H1 (cell line): ENCODE results near the gene FKBP1B. TPM values are rescaled to one million over a fixed set of nuclear protein-coding genes. Genes with fewer than 3 reads are reported as not detected.

Source experiments
- CTCF ChIA-PET: fragments of 300-600 bp; sonication (Branson Sonifier 250); formaldehyde crosslinking; loops from one replicate; lab custom pipeline; 2021; ENCODE audit not compliant: partially characterized antibody; lab: Charles Lee
- POLR2A ChIA-PET: fragments of 300-600 bp; sonication (Branson Sonifier 250); formaldehyde crosslinking; loops from one replicate; lab custom pipeline; 2021; ENCODE audit warnings: inconsistent platforms; ENCODE audit not compliant: partially characterized antibody; lab: Charles Lee
- DNase-seq, 2 experiments: peaks; one replicate each; pipeline versions ENCODE4 v3.0.0 to v3.0.0-alpha.2; 2010 to 2022; ENCODE audit warnings: low spot score in 2 of 2, low read depth in 1 of 2, mixed read lengths in 1 of 2
- FAIRE-seq: peaks from 2 replicates; lab custom pipeline; 2011; peaks lifted over from hg19 to GRCh38; lab: Jason Lieb, UNC
- H2AFZ ChIP-seq: 2 replicates; pipeline ENCODE4 v1.8.1; 2012; ENCODE audit warnings: low read length, inconsistent platforms
- H2AK5ac ChIP-seq: 2 replicates; pipeline ENCODE4 v1.6.1; 2013; ENCODE audit warnings: low read depth, low read length
- H2BK120ac ChIP-seq: replicated peaks from 2 replicates; pipeline ENCODE3; 2013; ENCODE audit warnings: low read depth, low read length, inconsistent platforms
- H2BK12ac ChIP-seq: 2 replicates; pipeline ENCODE4 v1.6.1; 2013; ENCODE audit warnings: low read depth, low read length
- H2BK15ac ChIP-seq: 2 replicates; pipeline ENCODE4 v1.6.1; 2013; ENCODE audit warnings: low read length
- H2BK20ac ChIP-seq: 2 replicates; pipeline ENCODE4 v1.6.1; 2013; ENCODE audit warnings: low read length
- H2BK5ac ChIP-seq: 2 replicates; pipeline ENCODE4 v1.6.1; 2013; ENCODE audit warnings: low read depth, low read length
- H3K14ac ChIP-seq: 2 replicates; pipeline ENCODE4 v1.6.1; 2013; ENCODE audit warnings: inconsistent platforms; ENCODE audit not compliant: insufficient read length
- H3K18ac ChIP-seq: 2 replicates; pipeline ENCODE4 v1.6.1; 2013; ENCODE audit warnings: low read length; ENCODE audit errors: extremely low read depth
- H3K23ac ChIP-seq: 2 replicates; pipeline ENCODE4 v1.6.1; 2013; ENCODE audit warnings: inconsistent platforms; ENCODE audit not compliant: insufficient read length
- H3K23me2 ChIP-seq: 2 replicates; pipeline ENCODE4 v1.6.1; 2013; ENCODE audit warnings: low read depth, low read length
- H3K27ac ChIP-seq: 2 replicates; pipeline ENCODE4 v1.6.1; 2011; ENCODE audit warnings: low read depth, low read length, inconsistent platforms
- H3K27me3 ChIP-seq, 4 experiments: replicated peaks in 1 of 4; 1 replicate in 1 of 4; 2 replicates in 3 of 4; pipeline versions ENCODE4 v1.6.1 to v1.8.1; 2011 to 2013; ENCODE audit warnings: low read length in 3 of 4, mild to moderate bottlenecking in 3 of 4, inconsistent platforms in 2 of 4, mixed read lengths in 2 of 4, moderate library complexity in 1 of 4; ENCODE audit not compliant: control insufficient read depth in 3 of 4, insufficient read depth in 3 of 4; ENCODE audit errors: extremely low read depth in 1 of 4
- H3K36me3 ChIP-seq, 4 experiments: 2 replicates each; pipeline versions ENCODE4 v1.6.1 to v1.8.1; 2011 to 2013; ENCODE audit warnings: mild to moderate bottlenecking in 4 of 4, low read length in 3 of 4, moderate library complexity in 2 of 4, control low read depth in 1 of 4, inconsistent platforms in 1 of 4; ENCODE audit not compliant: insufficient read depth in 4 of 4, control insufficient read depth in 2 of 4
- H3K4ac ChIP-seq: replicated peaks from 2 replicates; pipeline ENCODE3; 2013; ENCODE audit warnings: low read length, low read depth, mixed read lengths, inconsistent platforms; ENCODE audit not compliant: insufficient read length
- H3K4me1 ChIP-seq, 4 experiments: replicated peaks in 1 of 4; 1 replicate in 1 of 4; 2 replicates in 3 of 4; pipeline versions ENCODE4 v1.6.1 to v1.8.1; 2011 to 2013; ENCODE audit warnings: low read length in 3 of 4, inconsistent platforms in 2 of 4, mixed read lengths in 1 of 4; ENCODE audit not compliant: insufficient read depth in 4 of 4, control insufficient read depth in 3 of 4
- H3K4me2 ChIP-seq, 2 experiments: 2 replicates each; pipeline versions ENCODE4 v1.6.1 to v1.8.1; 2011 to 2013; ENCODE audit warnings: low read depth in 2 of 2, low read length in 2 of 2, control low read depth in 1 of 2, inconsistent platforms in 1 of 2, mild to moderate bottlenecking in 1 of 2; ENCODE audit not compliant: insufficient read depth in 1 of 2
- H3K4me3 ChIP-seq, 4 experiments: fragments of 200-600, 300-600 bp in 1 of 4; sonication (generic), shearing (Covaris generic), sonication (Bioruptor Twin) in 1 of 4; 2 replicates each; pipeline versions ENCODE4 v1.5.1 to v1.8.1; 2011 to 2016; ENCODE audit warnings: low read length in 4 of 4, low read depth in 3 of 4, control low read depth in 2 of 4, inconsistent platforms in 2 of 4, mild to moderate bottlenecking in 2 of 4, mixed read lengths in 1 of 4, moderate library complexity in 1 of 4; ENCODE audit not compliant: insufficient read depth in 2 of 4; ENCODE audit errors: extremely low read depth in 1 of 4
- H3K56ac ChIP-seq: replicated peaks from 2 replicates; pipeline ENCODE3; 2013; ENCODE audit warnings: low read depth, mild to moderate bottlenecking, mixed read lengths, low read length, inconsistent platforms; ENCODE audit not compliant: insufficient read length
- H3K79me1 ChIP-seq: 2 replicates; pipeline ENCODE4 v1.6.1; 2013; ENCODE audit warnings: low read depth, low read length, control low read depth
- H3K79me2 ChIP-seq, 2 experiments: 2 replicates each; pipeline versions ENCODE4 v1.6.1 to v1.8.1; 2012 to 2013; ENCODE audit warnings: low read length in 2 of 2, mild to moderate bottlenecking in 2 of 2, inconsistent platforms in 1 of 2; ENCODE audit not compliant: insufficient read depth in 2 of 2, control insufficient read depth in 1 of 2
- H3K9ac ChIP-seq, 4 experiments: replicated peaks in 1 of 4; 1 replicate in 1 of 4; 2 replicates in 3 of 4; pipeline versions ENCODE4 v1.6.1 to v1.8.1; 2011 to 2013; ENCODE audit warnings: low read depth in 3 of 4, low read length in 3 of 4, control low read depth in 2 of 4, mild to moderate bottlenecking in 2 of 4, moderate library complexity in 2 of 4, inconsistent platforms in 1 of 4; ENCODE audit errors: extremely low read depth in 1 of 4
- H3K9me3 ChIP-seq, 2 experiments: 2 replicates each; pipeline versions ENCODE4 v1.6.1 to v1.8.1; 2012 to 2013; ENCODE audit warnings: mild to moderate bottlenecking in 2 of 2, moderate library complexity in 2 of 2, control low read depth in 1 of 2, inconsistent platforms in 1 of 2, low read depth in 1 of 2, low read length in 1 of 2, mixed read lengths in 1 of 2; ENCODE audit not compliant: insufficient read depth in 2 of 2
- H4K20me1 ChIP-seq, 2 experiments: replicated peaks in 1 of 2; 2 replicates each; pipeline versions ENCODE3 to v1.8.1; 2011 to 2013; ENCODE audit warnings: inconsistent platforms in 2 of 2, low read length in 2 of 2, mild to moderate bottlenecking in 1 of 2; ENCODE audit not compliant: insufficient read depth in 2 of 2, control insufficient read depth in 1 of 2
- H4K5ac ChIP-seq: 2 replicates; pipeline ENCODE4 v1.6.1; 2013; ENCODE audit warnings: low read length, low read depth, mixed read lengths, inconsistent platforms; ENCODE audit not compliant: insufficient read length
- H4K8ac ChIP-seq: 2 replicates; pipeline ENCODE4 v1.8.0; 2013; ENCODE audit warnings: mild to moderate bottlenecking, moderate library complexity, low read length, inconsistent platforms; ENCODE audit not compliant: insufficient read depth; ENCODE audit errors: extremely low read depth
- H4K91ac ChIP-seq: replicated peaks from 2 replicates; pipeline ENCODE3; 2013; ENCODE audit warnings: low read length, mixed read lengths, inconsistent platforms; ENCODE audit not compliant: insufficient read length
- CHD2 ChIP-seq: IDR thresholded peaks from 2 replicates; pipeline ENCODE4 v1.6.1; 2012; ENCODE audit warnings: low read length, improper control_type of control experiment
- CREB1 ChIP-seq: IDR thresholded peaks from 2 replicates; pipeline ENCODE4 v1.6.1; 2012; ENCODE audit warnings: inconsistent platforms
- EGR1 ChIP-seq: IDR thresholded peaks from 2 replicates; pipeline ENCODE4 v1.6.1; 2011; ENCODE audit warnings: low read depth, low read length, borderline replicate concordance
- HDAC6 ChIP-seq: IDR thresholded peaks from one replicate; pipeline ENCODE4 v1.7.1; 2012; ENCODE audit warnings: low read depth, mild to moderate bottlenecking, inconsistent platforms, low read length, moderate library complexity
- JUND ChIP-seq: IDR thresholded peaks from 2 replicates; pipeline ENCODE4 v1.6.1; 2011; ENCODE audit warnings: mild to moderate bottlenecking, improper control_type of control experiment, low read length
- KDM1A ChIP-seq: fragments of 200-600, 300-600 bp; sonication (generic); IDR thresholded peaks from 2 replicates; pipeline ENCODE4 v1.7.1; 2016; ENCODE audit warnings: mild to moderate bottlenecking, low read length, borderline replicate concordance
- KDM5A ChIP-seq: fragments of 200-600 bp; IDR thresholded peaks from 2 replicates; pipeline ENCODE4 v1.7.1; 2012; ENCODE audit warnings: mild to moderate bottlenecking, low read length, inconsistent platforms, mixed read lengths
- MAFK ChIP-seq: IDR thresholded peaks from 2 replicates; pipeline ENCODE4 v1.6.1; 2012; ENCODE audit warnings: low read depth, mild to moderate bottlenecking, improper control_type of control experiment, low read length
- SP2 ChIP-seq: IDR thresholded peaks from 2 replicates; pipeline ENCODE4 v1.6.1; 2012; ENCODE audit warnings: mild to moderate bottlenecking, low read length, inconsistent platforms
- SUZ12 ChIP-seq: fragments of 200-600 bp; sonication (generic); IDR thresholded peaks from 2 replicates; pipeline ENCODE4 v1.6.1; 2012; ENCODE audit warnings: mild to moderate bottlenecking, inconsistent platforms, low read length, moderate library complexity, mixed read lengths
- TAF1 ChIP-seq: IDR thresholded peaks from 2 replicates; pipeline ENCODE4 v1.6.1; 2011; ENCODE audit warnings: mild to moderate bottlenecking, low read depth, low read length
- WGBS, 2 experiments: shearing (Covaris generic) in 1 of 2; methylation state at CpG; one replicate each; pipeline versions ENCODE4 v1.1.6 to v1.1.7; 2013 to 2015; ENCODE audit warnings: low lambda C conversion rate in 2 of 2, mixed read lengths in 2 of 2, inconsistent platforms in 1 of 2, low coverage in 1 of 2, missing lambda C conversion rate in 1 of 2; ENCODE audit not compliant: insufficient replicate concordance in 2 of 2, insufficient coverage in 1 of 2, insufficient read length in 1 of 2; ENCODE audit errors: extremely low coverage in 1 of 2, missing lambda C conversion rate in 1 of 2; 5-methylcytosine and 5-hydroxymethylcytosine counted together
- polyA plus RNA-seq, 7 experiments: library from polyadenylated mRNA; depleted of rRNA in 3 of 7; stranded (reverse) in 5 of 7; unstranded in 2 of 7; fragments of >200 nt in 5 of 7; fragments of 200-250 nt in 2 of 7; gene quantifications; 1 replicate in 5 of 7; 2 replicates in 1 of 7; 4 replicates in 1 of 7; pipeline versions ENCODE4 v1.2.1 to v1.2.3, GENCODE V29; 2011 to 2013; ENCODE audit warnings: missing spikeins in 2 of 7, mixed read lengths in 2 of 7
- total RNA-seq: library from RNA; stranded (reverse); fragmentation: NEBNext Ultra II Directional; extraction: Animal tissue kit (Norgen Biotek cat#: 25700); gene quantifications from 2 replicates; pipeline ENCODE4 v1.2.1, GENCODE V29; 2021

The FKBP1B gene
- total and polyA plus RNA-seq, 2 of the 8 experiments (the other 6 are each of a cell fraction or from before 2014, with no cell fraction given): 50.8 to 151 TPM

- no peak overlapping the region for H4K91ac ChIP-seq
- no peak overlapping the region for H2BK120ac ChIP-seq
- H3K18ac ChIP-seq: no peak overlapping the region
- H2BK15ac ChIP-seq: no peak overlapping the region
- H3K56ac ChIP-seq: no peak overlapping the region
- no peak overlapping the region for H3K4me3 ChIP-seq
- H3K9ac ChIP-seq: no peak overlapping the region
- H3K9me3 ChIP-seq: no peaks in the 10 kb centered on the region
- no peak overlapping the region for H3K23ac ChIP-seq
- no peaks in the 10 kb centered on the region for H3K27me3 ChIP-seq
- DNase-seq (no peak), FAIRE-seq (no peak)
- H2AFZ ChIP-seq: no peak overlapping the region
- no peak overlapping the region for H3K14ac ChIP-seq
- peaks cover 8% of the 10 kb centered on the region for H3K23me2 ChIP-seq
- no peak overlapping the region for H3K4me2 ChIP-seq
- H3K27ac ChIP-seq: no peak overlapping the region
- H3K36me3 ChIP-seq: no peaks in the 10 kb centered on the region
- POLR2A ChIA-PET: interaction anchor here (0.6 kb wide), 1 partner anchor 209 kb away, joined by 3 read pairs; no protein-coding TSS in a partner anchor
- H4K20me1 ChIP-seq: no peaks in the 10 kb centered on the region
- H2BK12ac ChIP-seq: no peak overlapping the region
- peaks cover 2 to 6% (median 6%) of the 10 kb centered on the region in 4 experiments; a peak in 6 of 7 replicates for H3K4me1 ChIP-seq
- 62% methylated on average over 2 of the region's 2 CpGs; no CpG with 5 or more reads in 1 of the 2 experiments for WGBS, 2 experiments
- H4K5ac ChIP-seq: no peak overlapping the region
- no peaks in the 10 kb centered on the region for H3K79me2 ChIP-seq
- H3K79me1 ChIP-seq: no peaks in the 10 kb centered on the region
- H4K8ac ChIP-seq: no peak overlapping the region
- H2AK5ac ChIP-seq: no peak overlapping the region
- CTCF ChIA-PET: interaction anchor here (3.3 kb wide), 1 partner anchor 25 kb away, joined by 8 read pairs; no protein-coding TSS in a partner anchor
- H2BK20ac ChIP-seq: no peak overlapping the region
- H3K4ac ChIP-seq: no peak overlapping the region
- H2BK5ac ChIP-seq: no peak overlapping the region
- TF ChIP-seq JUND: no peak
- TF ChIP-seq HDAC6: no peak
- TF ChIP-seq CHD2: no peak
- TF ChIP-seq TAF1: no peak
- TF ChIP-seq SUZ12: no peak
- TF ChIP-seq SP2: no peak
- no peak for TF ChIP-seq KDM1A
- no peak for TF ChIP-seq MAFK
- no peak for TF ChIP-seq CREB1
- TF ChIP-seq KDM5A: no peak
- no peak for TF ChIP-seq EGR1
Observed at GRCh38 chr2:24088821-24089359, 39.3 kb downstream of the FKBP1B start.
